ENCODE data around the gene IST1.

IST1 gene

GRCh38 chr16:71931599-71931998 lies 36.3 kb downstream of the IST1 start:
- ATAC-seq: no peak
- TF ChIP-seq ZFP3 (CRISPR knock-in tag; IDR thresholded peaks at IDR 0.05) (no peak), ISL1 (CRISPR knock-in tag; IDR thresholded peaks at IDR 0.05) (no peak), ZNF565 (CRISPR knock-in tag; conservative IDR thresholded peaks at IDR 0.05; ENCODE audit: low read depth) (no peak), ZFP30 (CRISPR knock-in tag; IDR thresholded peaks at IDR 0.05) (no peak), PATZ1 (CRISPR knock-in tag; IDR thresholded peaks at IDR 0.05; ENCODE audit: borderline replicate concordance) (no peak), GLIS3 (CRISPR knock-in tag; IDR thresholded peaks at IDR 0.05) (no peak), ZNF70 (CRISPR knock-in tag; IDR thresholded peaks at IDR 0.05) (no peak), TCF4 (CRISPR knock-in tag; IDR thresholded peaks at IDR 0.05; ENCODE audit: borderline replicate concordance) (no peak), ZC3H10 (CRISPR knock-in tag; IDR thresholded peaks at IDR 0.05) (no peak), RARB (CRISPR knock-in tag; IDR thresholded peaks at IDR 0.05) (no peak), ESRRG (CRISPR knock-in tag; IDR thresholded peaks at IDR 0.05) (no peak), CSRNP3 (CRISPR knock-in tag; IDR thresholded peaks at IDR 0.05) (no peak), SNAI2 (CRISPR knock-in tag; IDR thresholded peaks at IDR 0.05) (no peak), TSHZ2 (CRISPR knock-in tag; IDR thresholded peaks at IDR 0.05) (no peak), ZNF8 (CRISPR knock-in tag; IDR thresholded peaks at IDR 0.05) (no peak), OSR1 (CRISPR knock-in tag; IDR thresholded peaks at IDR 0.05) (no peak)
- TF ChIP-seq, protein P1, sequence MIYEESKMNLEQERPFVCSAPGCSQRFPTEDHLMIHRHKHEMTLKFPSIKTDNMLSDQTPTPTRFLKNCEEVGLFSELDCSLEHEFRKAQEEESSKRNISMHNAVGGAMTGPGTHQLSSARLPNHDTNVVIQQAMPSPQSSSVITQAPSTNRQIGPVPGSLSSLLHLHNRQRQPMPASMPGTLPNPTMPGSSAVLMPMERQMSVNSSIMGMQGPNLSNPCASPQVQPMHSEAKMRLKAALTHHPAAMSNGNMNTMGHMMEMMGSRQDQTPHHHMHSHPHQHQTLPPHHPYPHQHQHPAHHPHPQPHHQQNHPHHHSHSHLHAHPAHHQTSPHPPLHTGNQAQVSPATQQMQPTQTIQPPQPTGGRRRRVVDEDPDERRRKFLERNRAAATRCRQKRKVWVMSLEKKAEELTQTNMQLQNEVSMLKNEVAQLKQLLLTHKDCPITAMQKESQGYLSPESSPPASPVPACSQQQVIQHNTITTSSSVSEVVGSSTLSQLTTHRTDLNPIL (CRISPR knock-in tag; IDR thresholded peaks at IDR 0.05; ENCODE audit: low read depth): no peak

DNA sequence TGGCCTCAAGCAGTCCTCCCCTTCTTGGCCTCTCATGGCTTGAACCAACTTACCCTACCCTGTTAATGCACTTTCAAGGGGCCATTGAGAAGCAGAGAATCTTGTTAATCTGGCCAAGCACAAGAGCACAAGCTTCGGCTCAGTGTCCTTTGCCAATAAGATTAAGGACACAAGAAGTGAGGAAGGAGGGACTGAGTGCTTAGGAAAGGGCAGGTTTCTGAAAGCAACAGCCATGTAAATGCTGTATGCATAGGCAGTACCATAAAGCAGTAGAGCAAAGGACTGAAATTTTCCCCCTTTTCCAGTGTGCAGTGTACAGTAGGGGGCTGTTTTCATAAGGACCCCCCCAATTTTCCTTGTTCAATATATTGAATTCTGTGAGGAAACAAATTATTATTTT lies 37.7 kb downstream of the IST1 start:
- no peak for TF ChIP-seq ESRRG (CRISPR knock-in tag; IDR thresholded peaks at IDR 0.05)
- TF ChIP-seq RARB (CRISPR knock-in tag; IDR thresholded peaks at IDR 0.05): no peak
- ATAC-seq: no peak

GRCh38 chr16:71933913-71934695 lies 38.8 kb downstream of the IST1 start:
- no peak for TF ChIP-seq TCF4 (CRISPR knock-in tag; IDR thresholded peaks at IDR 0.05; ENCODE audit: borderline replicate concordance)
- TF ChIP-seq TOX (CRISPR knock-in tag; IDR thresholded peaks at IDR 0.05; ENCODE audit: borderline replicate concordance): no peak
- no peak for TF ChIP-seq ZFP30 (CRISPR knock-in tag; IDR thresholded peaks at IDR 0.05)
- TF ChIP-seq ZFP3 (CRISPR knock-in tag; IDR thresholded peaks at IDR 0.05): no peak
- TF ChIP-seq PPARA (CRISPR knock-in tag; IDR thresholded peaks at IDR 0.05; ENCODE audit: borderline replicate concordance): no peak
- no peak for TF ChIP-seq ZNF8 (CRISPR knock-in tag; IDR thresholded peaks at IDR 0.05)
- no peak for TF ChIP-seq ZNF565 (CRISPR knock-in tag; conservative IDR thresholded peaks at IDR 0.05; ENCODE audit: low read depth)
- TF ChIP-seq OSR1 (CRISPR knock-in tag; IDR thresholded peaks at IDR 0.05): no peak
- no peak for TF ChIP-seq GLIS3 (CRISPR knock-in tag; IDR thresholded peaks at IDR 0.05)
- TF ChIP-seq RARB (CRISPR knock-in tag; IDR thresholded peaks at IDR 0.05): no peak
- TF ChIP-seq ESRRG (CRISPR knock-in tag; IDR thresholded peaks at IDR 0.05): no peak
- TF ChIP-seq ISL1 (CRISPR knock-in tag; IDR thresholded peaks at IDR 0.05): no peak
- TF ChIP-seq TSHZ2 (CRISPR knock-in tag; IDR thresholded peaks at IDR 0.05): no peak
- no peak for TF ChIP-seq SNAI2 (CRISPR knock-in tag; IDR thresholded peaks at IDR 0.05)
- TF ChIP-seq BACH2 (CRISPR knock-in tag; IDR thresholded peaks at IDR 0.05; ENCODE audit: borderline replicate concordance): no peak
- TF ChIP-seq ZC3H10 (CRISPR knock-in tag; IDR thresholded peaks at IDR 0.05): no peak
- TF ChIP-seq CSDC2 (CRISPR knock-in tag; IDR thresholded peaks at IDR 0.05): no peak
- no peak for TF ChIP-seq CSRNP3 (CRISPR knock-in tag; IDR thresholded peaks at IDR 0.05)
- no peak for TF ChIP-seq ZNF70 (CRISPR knock-in tag; IDR thresholded peaks at IDR 0.05)

More at GRCh38 chr16:71933913-71934695, 38.8 kb downstream of the IST1 start:
- no peak; the same call in 1 of the 3 replicates for ATAC-seq
